HCT116 (cell line): ENCODE results near the gene PNISR. TPM values are rescaled to one million over a fixed set of nuclear protein-coding genes. Genes with fewer than 3 reads are reported as not detected.

Experiments used
- ATAC-seq: fragments of 200-7000 bp; cut with Tn5 transposase; 2 replicates; pipeline ENCODE4 v1.9.1; 2020; ENCODE audit warnings: mild to moderate bottlenecking, moderate library complexity
- BruUV-seq: library from RNA; stranded (reverse); fragments of 400-500 nt; replicated peaks from 2 replicates; lab custom pipeline; 2021; lab: Mats Ljungman, UMichigan
- CTCF ChIA-PET: fragments of 300-600 bp; sonication (Branson Sonifier 250); formaldehyde crosslinking; loops from one replicate; lab custom pipeline; 2021; ENCODE audit warnings: antibody characterized with exemption; lab: Charles Lee
- POLR2A ChIA-PET: fragments of 300-600, 350-600 bp; sonication (Branson Sonifier 250); formaldehyde crosslinking; loops from one replicate; lab custom pipeline; 2021; ENCODE audit warnings: antibody characterized with exemption; lab: Charles Lee
- RAD21 ChIA-PET, 2 experiments: fragments of 300-600 bp; sonication (Branson Sonifier 250); formaldehyde crosslinking; loops; one replicate each; lab custom pipeline; 2023; ENCODE audit warnings: low total read pairs in 2 of 2; ENCODE audit not compliant: uncharacterized antibody in 2 of 2, unreplicated experiment in 2 of 2, low non-redundant PET in 1 of 2; lab: Charles Lee
- DNase-seq: peaks from one replicate; pipeline ENCODE4 v3.0.0-alpha.2; 2010; ENCODE audit warnings: low read depth, low spot score
- H2AFZ ChIP-seq: fragments of 200-600 bp; shearing (Covaris generic), sonication (generic); 2 replicates; pipeline ENCODE4 v1.6.1; 2017; ENCODE audit warnings: low read depth, mixed run types, mixed read lengths, antibody characterized with exemption, low read length; ENCODE audit not compliant: poor library complexity, severe bottlenecking
- H3K27ac ChIP-seq: 2 replicates; pipeline ENCODE4 v1.5.1; 2012; ENCODE audit warnings: low read depth, low read length
- H3K27me3 ChIP-seq: fragments of 200-600 bp; sonication (generic); 2 replicates; pipeline ENCODE4 v1.6.1; 2016; ENCODE audit warnings: mixed run types, low read length, mixed read lengths; ENCODE audit not compliant: insufficient read depth
- H3K36me3 ChIP-seq, 2 experiments: fragments of 200-500 bp in 1 of 2; fragments of 200-600 bp in 1 of 2; sonication (Bioruptor generic) in 1 of 2; sonication (generic) in 1 of 2; 2 replicates each; pipeline versions ENCODE4 v1.5.1 to v1.6.1; 2014 to 2016; ENCODE audit warnings: low read length in 2 of 2, inconsistent platforms in 1 of 2, mixed read lengths in 1 of 2, mixed run types in 1 of 2; ENCODE audit not compliant: insufficient read depth in 2 of 2, control insufficient read depth in 1 of 2
- H3K4me1 ChIP-seq, 2 experiments: fragments of 200-600 bp in 1 of 2; sonication (generic) in 1 of 2; 2 replicates each; pipeline versions ENCODE4 v1.5.1 to v1.6.1; 2012 to 2017; ENCODE audit warnings: low read length in 2 of 2, inconsistent platforms in 1 of 2, mild to moderate bottlenecking in 1 of 2, mixed read lengths in 1 of 2, mixed run types in 1 of 2, moderate library complexity in 1 of 2; ENCODE audit not compliant: insufficient read depth in 2 of 2, control insufficient read depth in 1 of 2
- H3K4me2 ChIP-seq: fragments of 200-600 bp; sonication (generic); 2 replicates; pipeline ENCODE4 v1.6.1; 2017; ENCODE audit warnings: mixed run types, low read length, mixed read lengths
- H3K4me3 ChIP-seq, 2 experiments: fragments of 200-600 bp in 1 of 2; sonication (generic) in 1 of 2; replicated peaks in 1 of 2; 2 replicates each; pipeline ENCODE4 v1.5.1; 2011 to 2016; ENCODE audit warnings: low read length in 2 of 2, control low read depth in 1 of 2, low read depth in 1 of 2, mild to moderate bottlenecking in 1 of 2, mixed read lengths in 1 of 2, mixed run types in 1 of 2
- H3K79me2 ChIP-seq: fragments of 200-600 bp; sonication (generic); 2 replicates; pipeline ENCODE4 v1.6.1; 2017; ENCODE audit warnings: mild to moderate bottlenecking, mixed run types, low read length, moderate library complexity, mixed read lengths; ENCODE audit not compliant: insufficient read depth
- H3K9ac ChIP-seq: fragments of 200-600 bp; sonication (generic); 2 replicates; pipeline ENCODE4 v1.6.1; 2016; ENCODE audit warnings: low read length, mixed read lengths
- H3K9me2 ChIP-seq: fragments of 200-600 bp; sonication (generic), shearing (Covaris generic); 2 replicates; pipeline ENCODE4 v1.6.1; 2017; ENCODE audit warnings: mixed run types, mild to moderate bottlenecking, moderate library complexity; ENCODE audit not compliant: insufficient read depth
- H3K9me3 ChIP-seq, 2 experiments: fragments of 200-500 bp in 1 of 2; fragments of 200-600 bp in 1 of 2; sonication (Bioruptor generic) in 1 of 2; sonication (generic) in 1 of 2; 2 replicates each; pipeline ENCODE4 v1.6.1; 2014 to 2017; ENCODE audit warnings: low read length in 2 of 2, mixed read lengths in 2 of 2, inconsistent platforms in 1 of 2, low read depth in 1 of 2, mild to moderate bottlenecking in 1 of 2, mixed run types in 1 of 2, moderate library complexity in 1 of 2; ENCODE audit not compliant: control insufficient read depth in 1 of 2, insufficient read depth in 1 of 2
- H4K20me1 ChIP-seq: fragments of 200-600 bp; sonication (generic), shearing (Covaris generic); 2 replicates; pipeline ENCODE4 v1.6.1; 2017; ENCODE audit warnings: mixed run types, mild to moderate bottlenecking, moderate library complexity; ENCODE audit not compliant: insufficient read depth
- CBX3 ChIP-seq: IDR thresholded peaks from 2 replicates; pipeline ENCODE4 v1.6.1; 2012; ENCODE audit warnings: low read depth
- CEBPB ChIP-seq: IDR thresholded peaks from 2 replicates; pipeline ENCODE4 v1.6.1; 2012; ENCODE audit warnings: low read depth
- EGR1 ChIP-seq: IDR thresholded peaks from 2 replicates; pipeline ENCODE4 v1.6.1; 2012; ENCODE audit warnings: low read depth
- EZH2 ChIP-seq: fragments of 200-600 bp; sonication (generic); IDR thresholded peaks from 2 replicates; pipeline ENCODE4 v1.6.1; 2017; ENCODE audit warnings: antibody characterized with exemption, mixed run types
- EZH2phosphoT487 ChIP-seq: fragments of 200-600 bp; IDR thresholded peaks from 2 replicates; pipeline ENCODE4 v1.6.1; 2018; ENCODE audit warnings: antibody characterized with exemption, borderline replicate concordance
- MAX ChIP-seq: IDR thresholded peaks from 2 replicates; pipeline ENCODE4 v1.6.1; 2012
- RAD21 ChIP-seq: IDR thresholded peaks from 2 replicates; pipeline ENCODE4 v1.6.1; 2012; ENCODE audit warnings: low read depth, mild to moderate bottlenecking
- REST ChIP-seq: IDR thresholded peaks from 2 replicates; pipeline ENCODE4 v1.6.1; 2012; ENCODE audit warnings: low read depth
- SIN3A ChIP-seq: IDR thresholded peaks from 2 replicates; pipeline ENCODE4 v1.6.1; 2012; ENCODE audit warnings: low read depth
- YY1 ChIP-seq: IDR thresholded peaks from 2 replicates; pipeline ENCODE4 v1.6.1; 2011; ENCODE audit warnings: low read length, low read depth, moderate library complexity, mild to moderate bottlenecking; ENCODE audit not compliant: insufficient replicate concordance; ENCODE audit errors: extremely low read depth
- ZFX ChIP-seq: fragments of 450-650 bp; IDR thresholded peaks from 2 replicates; pipeline ENCODE4 v1.6.1; 2017
- ZNF274 ChIP-seq: fragments of 200-500 bp; sonication (Bioruptor generic); IDR thresholded peaks from 2 replicates; pipeline ENCODE4 v1.6.1; 2014; ENCODE audit warnings: mild to moderate bottlenecking, low read depth, low read length, inconsistent platforms
- intact Hi-C: fragments of 100-400 bp; cut with micrococcal nuclease; formaldehyde crosslinking; loops from 2 replicates; pipeline ENCODE4 v1.10.0; 2022
- total RNA-seq: library from RNA; stranded (reverse); gene quantifications from one replicate; pipeline ENCODE4 v1.2.1, GENCODE V29; 2021; ENCODE audit not compliant: unreplicated experiment
- TF ChIP-seq, protein P1 (sequence below), 3 experiments: fragments of 200-600 bp in 1 of 3; sonication (generic) in 1 of 3; IDR thresholded peaks in 2 of 3; conservative IDR thresholded peaks in 1 of 3; 2 replicates each; pipeline ENCODE4 v1.5.1; 2012 to 2017; ENCODE audit warnings: low read depth in 2 of 3, low read length in 2 of 3, antibody characterized with exemption in 1 of 3, borderline replicate concordance in 1 of 3, control low read depth in 1 of 3, mild to moderate bottlenecking in 1 of 3, mixed read lengths in 1 of 3, mixed run types in 1 of 3, moderate library complexity in 1 of 3; ENCODE audit not compliant: insufficient read depth in 1 of 3

The PNISR gene
- total RNA-seq, 1 experiment from 2014 or later, result 97.1 TPM

DNA sequence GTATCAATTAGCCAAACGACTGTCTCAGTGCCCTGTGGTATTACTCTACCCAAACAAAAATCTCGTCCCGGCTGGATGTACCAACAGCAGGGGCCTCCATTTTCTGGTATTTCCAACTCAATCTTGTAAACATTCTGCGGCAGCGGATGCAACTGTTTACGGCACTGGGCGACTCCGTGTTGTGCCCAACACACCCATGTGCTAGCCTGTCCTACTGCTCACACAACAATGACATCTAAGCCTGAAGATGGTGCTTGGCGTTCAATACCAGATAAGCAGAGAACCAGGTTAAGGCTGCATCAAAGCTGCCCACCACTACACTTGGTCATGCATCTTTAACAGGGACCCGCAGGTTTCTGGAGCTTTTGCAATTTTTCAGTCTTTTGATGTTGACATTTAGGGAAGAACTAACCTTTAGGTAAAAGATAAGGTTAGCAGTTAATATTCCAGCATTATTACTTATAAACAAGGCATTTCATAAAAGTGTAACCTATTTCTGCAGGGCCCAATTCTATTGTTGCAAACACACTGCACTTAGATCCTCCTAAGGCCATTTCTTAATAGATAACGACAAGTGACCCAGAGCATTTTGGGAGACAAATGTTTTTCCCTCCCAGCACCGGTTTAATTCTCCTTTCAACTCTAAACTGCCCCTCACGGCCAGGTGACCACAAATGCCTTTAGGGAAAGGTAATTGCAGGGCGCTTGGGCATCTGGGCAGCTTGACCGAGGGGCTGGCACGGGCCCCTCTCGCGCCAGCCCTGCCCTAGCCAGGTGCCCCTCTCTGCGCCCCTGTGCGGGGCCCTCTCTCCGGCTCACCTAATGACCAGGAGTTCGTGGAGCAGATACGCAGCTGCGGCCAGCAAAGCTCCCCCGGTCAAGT is 76.6 kb downstream of the PNISR start:
- Histone ChIP-seq H3K36me3 (no peaks in the 10 kb centered on the region), H2AFZ (no peak overlapping the region), H3K79me2 (no peaks in the 10 kb centered on the region), H3K4me3 (peak overlapping the region; percentile 33 to 67), H3K9me3 (no peaks in the 10 kb centered on the region), H3K9me2 (no peaks in the 10 kb centered on the region), H4K20me1 (no peaks in the 10 kb centered on the region), H3K4me1 (peaks cover 8 to 24% of the 10 kb centered on the region in 2 experiments; a peak in 3 of 4 replicates), H3K9ac (peak overlapping the region; percentile 35; the same call in 1 of the 2 replicates), H3K27me3 (no peaks in the 10 kb centered on the region), H3K4me2 (peak overlapping the region; percentile 89), H3K27ac (peak overlapping the region; percentile 43; the same call in 1 of the 2 replicates)
- intact Hi-C loops, result no loop called here
- no TSS peak for BruUV-seq
- ChIA-PET POLR2A (no interaction called here), CTCF (interaction anchor here (1.2 to 1.7 kb wide), 4 partner anchors 11 to 18 kb away, joined by 3 to 10 read pairs (median 6); no protein-coding TSS in a partner anchor), RAD21 (no interaction called here)
- ATAC-seq (0 out of 2 replicates have a peak, but pooled peaks have one; percentile 0), DNase-seq (no peak)
- TF ChIP-seq SIN3A (no peak), EZH2 (no peak), EZH2phosphoT487 (no peak), RAD21 (no peak), EGR1 (no peak), CBX3 (no peak), ZNF274 (no peak), YY1 (no peak), REST (no peak), ZFX (no peak), CEBPB (no peak), MAX (no peak)
- TF ChIP-seq, protein P1, sequence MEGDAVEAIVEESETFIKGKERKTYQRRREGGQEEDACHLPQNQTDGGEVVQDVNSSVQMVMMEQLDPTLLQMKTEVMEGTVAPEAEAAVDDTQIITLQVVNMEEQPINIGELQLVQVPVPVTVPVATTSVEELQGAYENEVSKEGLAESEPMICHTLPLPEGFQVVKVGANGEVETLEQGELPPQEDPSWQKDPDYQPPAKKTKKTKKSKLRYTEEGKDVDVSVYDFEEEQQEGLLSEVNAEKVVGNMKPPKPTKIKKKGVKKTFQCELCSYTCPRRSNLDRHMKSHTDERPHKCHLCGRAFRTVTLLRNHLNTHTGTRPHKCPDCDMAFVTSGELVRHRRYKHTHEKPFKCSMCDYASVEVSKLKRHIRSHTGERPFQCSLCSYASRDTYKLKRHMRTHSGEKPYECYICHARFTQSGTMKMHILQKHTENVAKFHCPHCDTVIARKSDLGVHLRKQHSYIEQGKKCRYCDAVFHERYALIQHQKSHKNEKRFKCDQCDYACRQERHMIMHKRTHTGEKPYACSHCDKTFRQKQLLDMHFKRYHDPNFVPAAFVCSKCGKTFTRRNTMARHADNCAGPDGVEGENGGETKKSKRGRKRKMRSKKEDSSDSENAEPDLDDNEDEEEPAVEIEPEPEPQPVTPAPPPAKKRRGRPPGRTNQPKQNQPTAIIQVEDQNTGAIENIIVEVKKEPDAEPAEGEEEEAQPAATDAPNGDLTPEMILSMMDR (IDR thresholded peaks at IDR 0.05 in 2 of 3, conservative IDR thresholded peaks at IDR 0.05 in 1 of 3; ENCODE audit: borderline replicate concordance in 1 of 3, insufficient read depth in 1 of 3, low read depth in 2 of 3, low read length in 2 of 3), result no peak
